Fibroblast of mammary gland (primary cell): ENCODE results near the gene MRO.
"Not testable (repeated sequence)": the region's sequence is repeated elsewhere in the genome, so short reads cannot be mapped to it uniquely, and the experiment has no call there.

Experiments used
- DNase-seq: peaks from one replicate; pipeline ENCODE4 v3.0.0-alpha.2; 2010; ENCODE audit warnings: low read depth
- H3K4me3 ChIP-seq: 2 replicates; pipeline ENCODE4 v1.5.1; 2011; ENCODE audit warnings: low read depth, mild to moderate bottlenecking, low read length, moderate library complexity; ENCODE audit not compliant: control insufficient read depth
- TF ChIP-seq, protein P1 (sequence below): conservative IDR thresholded peaks from 2 replicates; pipeline ENCODE4 v1.5.1; 2011; ENCODE audit warnings: low read depth, low read length, inconsistent platforms; ENCODE audit not compliant: control insufficient read depth, insufficient read depth

Gene MRO

GRCh38 chr18:50859793-50860555 lies 40.2 kb upstream of the MRO start:
- no peak overlapping the region for H3K4me3 ChIP-seq
- TF ChIP-seq, protein P1, sequence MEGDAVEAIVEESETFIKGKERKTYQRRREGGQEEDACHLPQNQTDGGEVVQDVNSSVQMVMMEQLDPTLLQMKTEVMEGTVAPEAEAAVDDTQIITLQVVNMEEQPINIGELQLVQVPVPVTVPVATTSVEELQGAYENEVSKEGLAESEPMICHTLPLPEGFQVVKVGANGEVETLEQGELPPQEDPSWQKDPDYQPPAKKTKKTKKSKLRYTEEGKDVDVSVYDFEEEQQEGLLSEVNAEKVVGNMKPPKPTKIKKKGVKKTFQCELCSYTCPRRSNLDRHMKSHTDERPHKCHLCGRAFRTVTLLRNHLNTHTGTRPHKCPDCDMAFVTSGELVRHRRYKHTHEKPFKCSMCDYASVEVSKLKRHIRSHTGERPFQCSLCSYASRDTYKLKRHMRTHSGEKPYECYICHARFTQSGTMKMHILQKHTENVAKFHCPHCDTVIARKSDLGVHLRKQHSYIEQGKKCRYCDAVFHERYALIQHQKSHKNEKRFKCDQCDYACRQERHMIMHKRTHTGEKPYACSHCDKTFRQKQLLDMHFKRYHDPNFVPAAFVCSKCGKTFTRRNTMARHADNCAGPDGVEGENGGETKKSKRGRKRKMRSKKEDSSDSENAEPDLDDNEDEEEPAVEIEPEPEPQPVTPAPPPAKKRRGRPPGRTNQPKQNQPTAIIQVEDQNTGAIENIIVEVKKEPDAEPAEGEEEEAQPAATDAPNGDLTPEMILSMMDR = no peak
- no peak for DNase-seq

DNA sequence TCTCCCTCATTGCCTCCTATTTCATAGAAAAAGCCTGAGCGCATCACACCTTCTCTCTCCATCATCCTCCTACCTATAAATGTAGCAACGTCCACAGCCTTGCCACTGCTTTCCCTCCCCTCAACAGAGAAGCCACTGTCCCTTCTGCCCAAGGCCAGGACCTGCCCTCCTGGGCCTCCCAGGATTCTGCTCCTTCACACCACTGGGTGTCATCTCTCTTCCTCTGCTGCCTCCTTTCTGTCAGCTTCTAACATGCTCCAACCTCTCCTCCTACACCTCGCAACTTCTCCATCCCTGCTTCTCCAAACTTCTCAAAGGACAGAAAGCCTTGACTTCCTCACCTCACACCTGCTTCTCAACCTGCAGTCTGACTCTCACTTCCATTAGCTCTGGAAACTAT lies 37.9 kb upstream of the MRO start:
- no peak overlapping the region for H3K4me3 ChIP-seq
- no peak for DNase-seq
- TF ChIP-seq, protein P1 = peak; percentile 2

GRCh38 chr18:50857166-50857565 lies 37.4 kb upstream of the MRO start:
- H3K4me3 ChIP-seq = not testable (repeated sequence)
- peak; percentile 45 for DNase-seq

DNA sequence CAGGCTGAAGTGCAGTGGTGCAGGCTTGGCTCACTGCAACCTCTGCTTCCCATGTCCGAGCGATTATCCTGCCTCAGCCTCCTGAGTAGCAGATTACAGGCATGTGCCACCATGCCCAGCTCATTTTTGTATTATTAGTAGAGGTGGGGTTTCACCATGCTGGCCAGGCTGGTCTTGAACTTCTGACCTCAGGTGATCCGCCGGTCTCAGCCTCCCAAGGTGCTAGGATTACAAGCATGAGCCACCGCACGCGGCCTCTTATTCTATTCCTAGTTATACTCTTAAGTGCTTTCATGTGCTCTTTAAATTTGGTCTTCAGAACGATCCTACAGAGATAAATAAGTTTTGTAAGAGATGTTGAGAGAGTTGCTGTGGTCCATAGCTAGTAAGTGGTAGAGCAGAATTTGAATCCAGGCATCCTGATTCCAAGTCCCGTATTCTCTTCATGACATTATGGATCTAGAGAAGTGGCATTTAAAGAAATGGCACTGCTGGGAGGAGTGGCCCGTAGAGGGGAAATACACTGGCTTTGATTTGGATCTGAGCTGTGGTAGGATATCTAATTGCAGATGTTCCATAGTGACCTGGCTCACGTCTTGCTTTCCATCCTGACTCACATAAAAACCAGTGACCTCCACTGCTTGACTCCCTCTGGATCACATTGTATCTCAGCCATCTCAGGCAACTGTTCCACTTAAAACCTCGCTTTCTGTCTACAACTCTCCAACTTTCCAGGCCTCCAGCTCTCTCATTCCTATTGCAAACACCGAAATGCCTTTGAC lies 36.4 kb upstream of the MRO start:
- TF ChIP-seq, protein P1 = no peak

GRCh38 chr18:50853863-50854271 lies 34.1 kb upstream of the MRO start:
- TF ChIP-seq, protein P1 = no peak
- DNase-seq = peak; percentile 87
- H3K4me3 ChIP-seq = no peak overlapping the region

More for the DNA sequence above, 36.4 kb upstream of the MRO start:
- DNase-seq = peak; percentile 46
- no peak overlapping the region for H3K4me3 ChIP-seq

DNA sequence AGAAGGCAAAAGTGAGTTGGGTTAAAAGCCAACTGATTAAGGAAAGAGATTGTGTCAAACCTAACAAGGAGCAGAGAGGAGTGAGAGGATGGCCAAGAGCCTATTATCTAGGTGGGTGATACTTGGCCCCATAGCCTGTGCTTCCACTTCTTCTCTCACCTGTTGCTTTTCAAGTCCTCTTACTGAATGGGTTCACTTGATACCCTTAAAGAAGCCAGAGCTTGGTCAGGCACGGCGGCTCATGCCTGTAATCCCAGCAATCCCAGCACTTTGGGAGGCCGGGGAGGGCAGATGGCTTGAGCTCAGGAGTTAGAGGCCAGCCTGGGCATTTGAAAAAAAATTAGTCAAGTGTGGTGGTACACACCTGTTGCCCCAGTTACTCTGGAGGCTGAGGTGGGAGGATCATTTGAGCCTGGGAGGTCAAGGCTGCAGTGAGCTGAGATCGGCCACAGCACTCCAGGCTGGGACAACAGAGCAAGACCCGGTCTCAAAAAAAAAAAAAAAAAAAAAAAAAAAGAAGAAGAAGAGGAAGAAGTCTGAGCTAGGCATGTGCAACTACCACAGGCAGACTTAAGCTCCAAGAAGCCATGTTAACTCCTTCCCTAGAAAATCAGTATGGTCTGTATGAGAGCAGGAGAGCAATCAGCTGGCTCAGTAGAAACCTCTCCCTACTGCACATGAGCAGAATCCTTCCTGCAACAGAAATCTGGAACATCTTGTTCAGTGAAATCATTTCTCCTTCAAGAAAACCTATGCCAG lies 30.7 kb upstream of the MRO start:
- TF ChIP-seq, protein P1 = no peak
- no peak overlapping the region for H3K4me3 ChIP-seq
- DNase-seq = no peak

DNA sequence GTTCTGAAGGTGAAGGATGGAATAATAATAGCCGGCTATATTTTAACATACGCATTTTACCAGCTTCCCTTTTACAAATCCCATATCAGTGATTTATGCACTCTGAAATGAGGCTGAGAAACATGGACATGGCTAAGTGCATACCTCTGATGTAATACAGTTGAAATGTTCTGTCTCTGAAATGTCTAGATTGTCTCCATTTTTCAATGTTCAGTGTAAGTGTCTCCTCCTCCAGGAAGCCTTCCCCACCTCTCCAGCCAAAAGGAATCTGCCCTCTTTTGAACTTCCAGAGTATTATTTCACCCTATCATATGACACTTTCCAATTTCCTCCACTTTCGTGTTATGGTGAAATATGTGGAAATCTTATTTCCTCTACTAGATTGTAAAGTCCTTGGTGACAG lies 29.6 kb upstream of the MRO start:
- H3K4me3 ChIP-seq = no peak overlapping the region
- no peak for DNase-seq
- TF ChIP-seq, protein P1 = no peak
